Right lobe of liver (tissue), 4 donors: ENCODE data around the gene CASZ1.

Experiments
- CTCF ChIP-seq, 4 donors: fragments of 200-600 bp in 3 of 4; fragments of 450-650 bp in 1 of 4; IDR thresholded peaks; one replicate each; pipeline versions ENCODE4 v1.5.1 to v1.8.0; 2016 to 2022; ENCODE audit warnings: antibody characterized with exemption in 4 of 4, mild to moderate bottlenecking in 2 of 4
- POLR2A ChIP-seq: fragments of 450-650 bp; IDR thresholded peaks from one replicate; pipeline ENCODE4 v1.6.1; 2017; ENCODE audit warnings: antibody characterized with exemption, mild to moderate bottlenecking
- donor health status: DM: no; HTN: no; CAD: no.
- donor health status: DM: no; HTN: no; CAD: no.
- donor health status: DM: no; HTN: yes; CAD: no.

- TF ChIP-seq CTCF (IDR thresholded peaks at IDR 0.05): no peak
- TF ChIP-seq POLR2A: no peak
These were observed 56.3 kb downstream of the CASZ1 start for GRCh38 chr1:10740123-10740522.
